Measurements from ENCODE around the gene JTB.

GRCh38 chr1:153984123-153984894 is 6.8 kb upstream of the JTB start:
- TF ChIP-seq PATZ1 (CRISPR knock-in tag; IDR thresholded peaks at IDR 0.05; ENCODE audit: borderline replicate concordance) (no peak), ZNF565 (CRISPR knock-in tag; conservative IDR thresholded peaks at IDR 0.05; ENCODE audit: low read depth) (no peak), ZFP30 (CRISPR knock-in tag; IDR thresholded peaks at IDR 0.05) (no peak), CREB5 (CRISPR knock-in tag; IDR thresholded peaks at IDR 0.05; ENCODE audit: low read depth) (no peak), ARNTL (CRISPR knock-in tag; IDR thresholded peaks at IDR 0.05; ENCODE audit: borderline replicate concordance, low read depth) (no peak), BACH2 (CRISPR knock-in tag; IDR thresholded peaks at IDR 0.05; ENCODE audit: borderline replicate concordance) (no peak), TSHZ2 (CRISPR knock-in tag; IDR thresholded peaks at IDR 0.05) (no peak), ZNF8 (CRISPR knock-in tag; IDR thresholded peaks at IDR 0.05) (no peak), OSR1 (CRISPR knock-in tag; IDR thresholded peaks at IDR 0.05) (no peak)

Measured in SK-N-SH treated with all-trans-retinoic acid at 6 μM for 48 hours (cell line).